Esophagus (tissue), 2 donors: ENCODE results near the gene BCAS3. TPM values are rescaled to one million over a fixed set of nuclear protein-coding genes. Genes with fewer than 3 reads are reported as not detected.

Experiments
- H3K27ac ChIP-seq, 2 donors: one replicate each; pipeline ENCODE4 v1.5.1; 2013; ENCODE audit warnings: low read depth in 2 of 2, mild to moderate bottlenecking in 2 of 2, inconsistent platforms in 1 of 2, low read length in 1 of 2, moderate library complexity in 1 of 2
- H3K27me3 ChIP-seq, 2 donors: one replicate each; pipeline ENCODE4 v1.6.1; 2013; ENCODE audit warnings: low read length in 2 of 2, control low read depth in 1 of 2, mild to moderate bottlenecking in 1 of 2; ENCODE audit not compliant: insufficient read depth in 2 of 2, control insufficient read depth in 1 of 2
- H3K36me3 ChIP-seq, 2 donors: one replicate each; pipeline ENCODE4 v1.6.1; 2013; ENCODE audit warnings: low read length in 1 of 2; ENCODE audit not compliant: control insufficient read depth in 2 of 2, insufficient read depth in 2 of 2
- H3K4me1 ChIP-seq, 2 donors: one replicate each; pipeline ENCODE4 v1.6.1; 2013; ENCODE audit warnings: low read length in 1 of 2; ENCODE audit not compliant: control insufficient read depth in 2 of 2, insufficient read depth in 2 of 2
- H3K4me3 ChIP-seq, 2 donors: one replicate each; pipeline ENCODE4 v1.5.1; 2013; ENCODE audit warnings: low read length in 2 of 2, mild to moderate bottlenecking in 2 of 2, low read depth in 1 of 2, moderate library complexity in 1 of 2
- H3K9me3 ChIP-seq, 2 donors: one replicate each; pipeline ENCODE4 v1.6.1; 2013; ENCODE audit warnings: mild to moderate bottlenecking in 2 of 2, low read depth in 1 of 2, low read length in 1 of 2, moderate library complexity in 1 of 2; ENCODE audit not compliant: control insufficient read depth in 2 of 2, insufficient read depth in 1 of 2
- WGBS, 2 donors: extraction: QIAGEN DNeasy Blood & Tissue Kit; methylation state at CpG; one replicate each; pipeline ENCODE4 v1.1.7; 2013; 5-methylcytosine and 5-hydroxymethylcytosine counted together
- polyA plus RNA-seq, 2 donors: library from polyadenylated mRNA; stranded (reverse); fragments of 200-250 nt; gene quantifications; one replicate each; pipeline ENCODE4 v1.2.3, GENCODE V29; 2013
- donor health status: healthy with polysubstance abuse.
- donor health status: Bipolar disorder and iron deficiency.

The BCAS3 gene
- polyA plus RNA-seq, 2 donors = 4.7 to 6.6 TPM

DNA sequence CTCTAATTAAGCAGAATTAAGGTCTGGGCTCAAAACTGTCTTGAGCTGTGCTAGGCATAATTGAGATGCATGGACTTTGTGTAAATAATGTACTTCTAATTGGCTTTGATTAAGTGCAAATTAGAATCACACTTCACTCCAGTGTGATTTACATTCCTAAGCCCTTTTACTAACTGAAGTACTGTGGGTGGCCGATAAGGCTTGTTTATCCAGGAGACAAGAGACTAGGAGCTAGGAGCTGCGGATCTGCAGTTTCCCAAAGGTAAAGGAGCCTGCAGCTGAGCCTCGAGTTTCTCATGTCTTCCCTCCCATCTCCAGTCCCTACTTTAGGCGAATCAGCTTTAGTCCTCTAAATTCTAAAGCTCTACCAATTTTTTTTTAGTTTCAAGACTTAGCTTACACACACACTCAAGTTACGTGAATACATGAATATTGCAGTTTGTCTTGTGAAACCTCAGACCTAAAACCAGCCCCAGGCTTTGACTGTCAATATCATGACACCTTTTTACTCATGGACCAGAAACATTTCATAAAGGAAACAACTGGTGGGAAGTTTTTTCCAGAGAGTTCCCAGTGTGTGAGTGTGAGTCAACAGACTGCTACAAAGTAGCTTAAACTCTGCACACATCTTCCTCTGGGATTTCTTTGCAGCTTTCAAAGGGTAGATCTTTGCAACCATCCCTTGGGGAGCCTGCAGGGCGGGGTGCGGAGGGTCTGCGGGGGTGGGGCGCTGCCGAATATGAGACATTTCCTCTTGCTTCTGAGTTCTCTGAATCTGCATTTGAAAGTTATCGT, 608.1 kb downstream of the BCAS3 start:
- no peaks in the 10 kb centered on the region for H3K9me3 ChIP-seq
- WGBS, 2 donors = 66 to 73% methylated on average over 11 of the region's 11 CpGs
- H3K27ac ChIP-seq = peak overlapping the region in 1 of 2 donors; percentile 12
- H3K4me3 ChIP-seq = no peak overlapping the region
- H3K36me3 ChIP-seq = no peaks in the 10 kb centered on the region
- H3K4me1 ChIP-seq = peaks cover 0 to 3% of the 10 kb centered on the region in 2 donors
- no peaks in the 10 kb centered on the region for H3K27me3 ChIP-seq

- 76 to 82% methylated on average over 9 of the region's 9 CpGs for WGBS, 2 donors
- H3K4me3 ChIP-seq = no peak overlapping the region
- H3K9me3 ChIP-seq = no peaks in the 10 kb centered on the region
- no peaks in the 10 kb centered on the region for H3K27me3 ChIP-seq
- no peak overlapping the region for H3K27ac ChIP-seq
- peaks cover under 1 to 3% of the 10 kb centered on the region in 2 donors for H3K4me1 ChIP-seq
- H3K36me3 ChIP-seq = no peaks in the 10 kb centered on the region
These were observed 608.8 kb downstream of the BCAS3 start for GRCh38 chr17:61286449-61286848.

- no peaks in the 10 kb centered on the region for H3K36me3 ChIP-seq
- WGBS, 2 donors = 70 to 72% methylated on average over 10 of the region's 10 CpGs
- H3K4me3 ChIP-seq = no peak overlapping the region
- H3K9me3 ChIP-seq = no peaks in the 10 kb centered on the region
- no peak overlapping the region for H3K27ac ChIP-seq
- H3K27me3 ChIP-seq = no peaks in the 10 kb centered on the region
- H3K4me1 ChIP-seq = peaks cover 3 to 4% of the 10 kb centered on the region in 2 donors
These were observed 612.0 kb downstream of the BCAS3 start for GRCh38 chr17:61289408-61290385.

- peak overlapping the region in 1 of 2 donors; percentile 33 for H3K27ac ChIP-seq
- 36 to 62% methylated on average over 10 of the region's 10 CpGs for WGBS, 2 donors
These were observed 614.0 kb downstream of the BCAS3 start for GRCh38 chr17:61291451-61292285.

GRCh38 chr17:61294286-61294685, 616.6 kb downstream of the BCAS3 start:
- H3K27me3 ChIP-seq = no peaks in the 10 kb centered on the region
- H3K27ac ChIP-seq = no peak overlapping the region
- no peaks in the 10 kb centered on the region for H3K9me3 ChIP-seq
- H3K4me3 ChIP-seq = no peak overlapping the region
- WGBS, 2 donors = 82 to 85% methylated on average over 2 of the region's 2 CpGs
- peaks cover 0 to 4% of the 10 kb centered on the region in 2 donors for H3K4me1 ChIP-seq
- no peaks in the 10 kb centered on the region for H3K36me3 ChIP-seq

More at GRCh38 chr17:61291451-61292285, 614.0 kb downstream of the BCAS3 start:
- Histone ChIP-seq H3K4me3 (no peak overlapping the region), H3K4me1 (peaks cover 0 to 4% of the 10 kb centered on the region in 2 donors), H3K27me3 (no peaks in the 10 kb centered on the region), H3K9me3 (no peaks in the 10 kb centered on the region), H3K36me3 (no peaks in the 10 kb centered on the region)

DNA sequence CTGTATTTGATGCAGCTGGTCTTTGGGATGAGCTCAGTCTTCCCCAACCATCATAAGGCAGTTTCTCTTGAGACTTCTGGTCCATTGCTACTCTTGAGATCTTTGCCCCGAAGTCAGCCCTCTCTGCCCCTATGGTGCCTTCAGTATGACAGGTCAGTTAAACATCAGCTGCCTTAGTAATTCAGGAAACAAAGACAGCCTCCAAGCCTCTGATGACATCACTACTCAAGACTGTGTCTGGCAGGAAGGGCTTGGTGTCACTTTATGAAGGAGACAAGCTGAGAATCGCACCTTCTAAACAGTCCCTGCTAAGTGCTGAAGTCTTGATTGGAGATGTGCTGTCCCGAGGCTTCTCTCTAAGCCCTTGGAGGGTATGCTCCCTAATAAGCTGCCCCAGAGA, 617.1 kb downstream of the BCAS3 start:
- WGBS, 2 donors = 70 to 71% methylated on average over 3 of the region's 3 CpGs

DNA sequence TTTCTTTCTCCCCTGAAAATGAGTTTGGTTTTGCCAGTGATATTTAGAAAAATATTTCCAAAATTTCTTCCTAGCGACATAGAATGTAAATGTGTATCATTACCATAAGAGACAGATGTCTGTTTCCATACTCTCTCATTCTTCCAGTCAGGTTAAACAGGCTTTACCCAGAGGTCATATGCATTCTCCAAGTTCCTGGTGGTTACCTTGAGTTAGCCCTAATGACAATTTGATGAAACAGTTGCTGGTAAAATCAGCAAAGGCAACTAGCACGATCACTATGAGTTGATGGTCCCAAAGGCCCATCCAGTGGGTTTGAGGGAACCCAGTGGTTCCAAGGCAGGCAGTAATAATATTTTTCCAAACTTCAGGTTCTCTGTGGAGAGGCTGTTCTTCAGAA, 618.4 kb downstream of the BCAS3 start:
- H3K4me1 ChIP-seq = peaks cover 0 to 4% of the 10 kb centered on the region in 2 donors

More for the DNA sequence above, 617.1 kb downstream of the BCAS3 start:
- H3K27me3 ChIP-seq = no peaks in the 10 kb centered on the region
- H3K4me1 ChIP-seq = peaks cover 0 to 4% of the 10 kb centered on the region in 2 donors
- no peaks in the 10 kb centered on the region for H3K36me3 ChIP-seq
- H3K27ac ChIP-seq = no peak overlapping the region
- H3K9me3 ChIP-seq = no peaks in the 10 kb centered on the region
- H3K4me3 ChIP-seq = no peak overlapping the region

DNA sequence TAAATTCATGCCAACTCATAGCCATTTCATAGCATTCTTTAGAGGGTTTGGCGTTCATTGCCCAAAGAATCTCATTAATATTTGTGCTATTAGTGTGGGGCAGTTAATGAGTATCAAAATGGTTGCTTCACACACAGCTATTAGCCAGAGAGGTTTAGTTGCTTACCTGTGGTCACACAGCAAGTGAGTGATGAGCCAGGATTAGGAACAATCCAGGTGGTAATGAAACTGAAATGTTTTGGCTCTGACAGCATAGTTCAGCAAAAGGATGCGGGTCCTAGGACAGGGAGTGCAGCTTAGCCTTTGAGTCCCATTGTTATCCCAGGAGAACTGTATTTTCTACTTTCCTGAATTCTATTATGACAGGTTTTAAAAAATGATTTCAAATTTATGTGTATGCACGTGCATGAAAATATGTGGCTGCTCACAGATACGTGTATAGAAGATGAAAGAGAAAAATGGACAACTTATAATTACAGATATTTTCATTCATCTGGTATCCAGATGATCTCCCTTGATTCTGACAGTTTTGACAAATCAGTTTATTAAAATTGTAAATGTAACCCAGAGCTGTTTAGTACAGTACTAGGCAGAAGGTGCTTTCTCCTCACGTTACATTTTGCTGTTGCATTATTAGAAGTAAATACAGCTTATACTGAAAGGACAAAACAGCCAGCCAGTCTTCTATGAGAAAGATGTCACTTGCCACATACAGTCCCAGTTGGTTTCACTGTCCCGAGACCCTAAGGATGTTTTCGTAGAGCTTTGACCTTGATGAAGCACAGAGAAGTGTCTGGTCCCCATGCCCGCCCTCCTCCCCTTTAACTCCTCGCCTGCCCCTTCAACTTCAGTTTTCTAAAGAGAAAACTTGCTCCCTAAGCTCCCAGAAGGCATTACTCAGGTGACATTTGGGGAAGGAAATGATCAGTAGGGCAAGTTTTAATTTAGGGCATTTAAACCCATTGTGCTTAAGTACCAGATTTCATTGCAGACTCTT, 622.2 kb downstream of the BCAS3 start:
- H3K4me1 ChIP-seq = no peaks in the 10 kb centered on the region
- H3K36me3 ChIP-seq = no peaks in the 10 kb centered on the region
- no peaks in the 10 kb centered on the region for H3K9me3 ChIP-seq
- H3K27me3 ChIP-seq = no peaks in the 10 kb centered on the region
- H3K27ac ChIP-seq = no peak overlapping the region
- no peak overlapping the region for H3K4me3 ChIP-seq
- 75 to 80% methylated on average over 9 of the region's 9 CpGs for WGBS, 2 donors

More for the DNA sequence above, 618.4 kb downstream of the BCAS3 start:
- Histone ChIP-seq H3K36me3 (no peaks in the 10 kb centered on the region), H3K27me3 (no peaks in the 10 kb centered on the region), H3K9me3 (no peaks in the 10 kb centered on the region), H3K27ac (no peak overlapping the region), H3K4me3 (no peak overlapping the region)
- 94 to 97% methylated on average over 2 of the region's 2 CpGs for WGBS, 2 donors
